ENCODE data around the gene HOXC12. TPM values are rescaled to one million over a fixed set of nuclear protein-coding genes. Genes with fewer than 3 reads are reported as not detected.

The HOXC12 gene
- total RNA-seq, 1 experiment from 2014 or later: not detected

DNA sequence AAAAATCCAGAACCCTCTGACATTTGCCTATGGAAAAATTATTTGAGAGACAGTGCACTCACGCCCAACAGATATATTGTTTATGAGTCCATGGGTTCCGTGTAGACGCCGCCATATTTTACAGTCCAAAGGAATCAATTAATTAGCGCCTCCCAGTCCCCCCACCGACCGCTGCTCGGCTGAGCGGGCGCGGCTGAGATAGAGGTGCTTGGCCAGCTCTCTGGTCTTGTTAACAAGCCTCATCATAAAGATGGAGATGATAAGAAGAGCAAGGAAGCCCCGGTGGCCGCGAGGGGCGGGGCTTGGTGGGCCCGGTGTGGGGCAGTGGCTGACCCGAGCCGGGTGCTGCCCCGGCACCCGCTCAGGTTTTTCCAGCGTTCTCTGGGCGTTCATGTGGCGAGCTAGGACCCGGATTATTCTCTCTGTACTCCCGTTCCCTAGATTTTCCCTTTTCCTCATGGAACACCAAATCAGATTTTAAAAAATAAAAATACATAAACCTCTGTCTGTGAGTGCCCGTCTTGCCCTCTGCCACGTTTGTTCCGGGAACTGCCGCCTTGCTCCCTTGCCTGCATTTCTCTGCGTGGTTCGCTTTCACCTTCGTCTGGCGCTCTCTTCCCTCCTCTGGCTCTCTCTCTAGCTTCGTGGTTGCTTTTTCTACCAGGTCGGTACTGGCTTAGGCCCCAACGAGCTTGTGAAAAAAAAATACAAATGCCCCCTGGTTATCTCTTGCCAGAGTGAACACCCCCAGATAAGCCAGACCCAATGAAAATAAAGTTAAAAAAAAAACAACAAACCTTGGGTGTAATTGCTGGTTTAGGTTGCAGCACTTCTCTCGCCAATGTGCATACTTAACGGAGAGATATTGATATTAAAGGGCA lies 9.0 kb downstream of the HOXC12 start:
- no peak overlapping the region for H3K4me3 Mint-ChIP-seq

DNA sequence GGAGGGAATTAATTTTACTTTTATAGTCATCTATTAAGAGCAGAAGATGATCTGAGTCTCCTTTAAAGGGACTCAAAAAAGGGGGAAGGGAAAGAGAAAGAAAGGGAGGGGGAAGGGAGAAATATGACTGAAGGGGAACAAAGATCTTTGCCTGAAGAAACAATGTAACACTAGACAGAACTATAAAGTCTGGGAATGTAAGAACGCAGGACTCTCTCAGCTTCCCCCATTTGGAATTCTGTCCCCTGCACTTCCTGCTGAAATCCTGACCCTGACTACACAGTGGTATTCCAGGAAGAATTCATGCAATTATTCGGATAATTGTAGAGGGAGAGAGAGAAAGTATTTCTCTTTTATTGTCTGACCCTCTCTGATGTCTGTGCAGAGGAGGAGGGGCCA lies 9.6 kb downstream of the HOXC12 start:
- no peak for ATAC-seq
- POLR2A ChIA-PET: no interaction called here
- Mint-ChIP-seq H3K36me3 (no peaks in the 10 kb centered on the region), H3K4me1 (peaks cover 23% of the 10 kb centered on the region), H3K27ac (no peak overlapping the region), H3K27me3 (ENCODE audit: low read depth) (peaks cover 100% of the 10 kb centered on the region), H3K9me3 (no peaks in the 10 kb centered on the region), H3K4me3 (no peak overlapping the region)
- CTCF ChIA-PET: no interaction called here
- DNase-seq (ENCODE audit: low spot score): no peak
- TF ChIP-seq CREM (CRISPR knock-in tag; IDR thresholded peaks at IDR 0.05) (no peak), OVOL2 (CRISPR knock-in tag; IDR thresholded peaks at IDR 0.05; ENCODE audit: borderline replicate concordance) (no peak), ZNF219 (CRISPR knock-in tag; IDR thresholded peaks at IDR 0.05; ENCODE audit: borderline replicate concordance) (no peak), SOX15 (CRISPR knock-in tag; IDR thresholded peaks at IDR 0.05) (no peak), ETV6 (CRISPR knock-in tag; IDR thresholded peaks at IDR 0.05) (no peak), ESRRA (CRISPR knock-in tag; IDR thresholded peaks at IDR 0.05; ENCODE audit: borderline replicate concordance) (no peak), MYBL2 (CRISPR knock-in tag; IDR thresholded peaks at IDR 0.05) (no peak), NFYB (CRISPR knock-in tag; conservative IDR thresholded peaks at IDR 0.05; ENCODE audit: low read depth) (no peak)
- TF ChIP-seq, protein P1, sequence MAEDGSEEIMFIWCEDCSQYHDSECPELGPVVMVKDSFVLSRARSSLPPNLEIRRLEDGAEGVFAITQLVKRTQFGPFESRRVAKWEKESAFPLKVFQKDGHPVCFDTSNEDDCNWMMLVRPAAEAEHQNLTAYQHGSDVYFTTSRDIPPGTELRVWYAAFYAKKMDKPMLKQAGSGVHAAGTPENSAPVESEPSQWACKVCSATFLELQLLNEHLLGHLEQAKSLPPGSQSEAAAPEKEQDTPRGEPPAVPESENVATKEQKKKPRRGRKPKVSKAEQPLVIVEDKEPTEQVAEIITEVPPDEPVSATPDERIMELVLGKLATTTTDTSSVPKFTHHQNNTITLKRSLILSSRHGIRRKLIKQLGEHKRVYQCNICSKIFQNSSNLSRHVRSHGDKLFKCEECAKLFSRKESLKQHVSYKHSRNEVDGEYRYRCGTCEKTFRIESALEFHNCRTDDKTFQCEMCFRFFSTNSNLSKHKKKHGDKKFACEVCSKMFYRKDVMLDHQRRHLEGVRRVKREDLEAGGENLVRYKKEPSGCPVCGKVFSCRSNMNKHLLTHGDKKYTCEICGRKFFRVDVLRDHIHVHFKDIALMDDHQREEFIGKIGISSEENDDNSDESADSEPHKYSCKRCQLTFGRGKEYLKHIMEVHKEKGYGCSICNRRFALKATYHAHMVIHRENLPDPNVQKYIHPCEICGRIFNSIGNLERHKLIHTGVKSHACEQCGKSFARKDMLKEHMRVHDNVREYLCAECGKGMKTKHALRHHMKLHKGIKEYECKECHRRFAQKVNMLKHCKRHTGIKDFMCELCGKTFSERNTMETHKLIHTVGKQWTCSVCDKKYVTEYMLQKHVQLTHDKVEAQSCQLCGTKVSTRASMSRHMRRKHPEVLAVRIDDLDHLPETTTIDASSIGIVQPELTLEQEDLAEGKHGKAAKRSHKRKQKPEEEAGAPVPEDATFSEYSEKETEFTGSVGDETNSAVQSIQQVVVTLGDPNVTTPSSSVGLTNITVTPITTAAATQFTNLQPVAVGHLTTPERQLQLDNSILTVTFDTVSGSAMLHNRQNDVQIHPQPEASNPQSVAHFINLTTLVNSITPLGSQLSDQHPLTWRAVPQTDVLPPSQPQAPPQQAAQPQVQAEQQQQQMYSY (CRISPR knock-in tag; IDR thresholded peaks at IDR 0.05): no peak
- TF ChIP-seq, protein P2, sequence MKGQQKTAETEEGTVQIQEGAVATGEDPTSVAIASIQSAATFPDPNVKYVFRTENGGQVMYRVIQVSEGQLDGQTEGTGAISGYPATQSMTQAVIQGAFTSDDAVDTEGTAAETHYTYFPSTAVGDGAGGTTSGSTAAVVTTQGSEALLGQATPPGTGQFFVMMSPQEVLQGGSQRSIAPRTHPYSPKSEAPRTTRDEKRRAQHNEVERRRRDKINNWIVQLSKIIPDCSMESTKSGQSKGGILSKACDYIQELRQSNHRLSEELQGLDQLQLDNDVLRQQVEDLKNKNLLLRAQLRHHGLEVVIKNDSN (CRISPR knock-in tag; IDR thresholded peaks at IDR 0.05): no peak
- TF ChIP-seq, protein P3, sequence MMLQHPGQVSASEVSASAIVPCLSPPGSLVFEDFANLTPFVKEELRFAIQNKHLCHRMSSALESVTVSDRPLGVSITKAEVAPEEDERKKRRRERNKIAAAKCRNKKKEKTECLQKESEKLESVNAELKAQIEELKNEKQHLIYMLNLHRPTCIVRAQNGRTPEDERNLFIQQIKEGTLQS (CRISPR knock-in tag; conservative IDR thresholded peaks at IDR 0.05): no peak
- TF ChIP-seq, protein P4, sequence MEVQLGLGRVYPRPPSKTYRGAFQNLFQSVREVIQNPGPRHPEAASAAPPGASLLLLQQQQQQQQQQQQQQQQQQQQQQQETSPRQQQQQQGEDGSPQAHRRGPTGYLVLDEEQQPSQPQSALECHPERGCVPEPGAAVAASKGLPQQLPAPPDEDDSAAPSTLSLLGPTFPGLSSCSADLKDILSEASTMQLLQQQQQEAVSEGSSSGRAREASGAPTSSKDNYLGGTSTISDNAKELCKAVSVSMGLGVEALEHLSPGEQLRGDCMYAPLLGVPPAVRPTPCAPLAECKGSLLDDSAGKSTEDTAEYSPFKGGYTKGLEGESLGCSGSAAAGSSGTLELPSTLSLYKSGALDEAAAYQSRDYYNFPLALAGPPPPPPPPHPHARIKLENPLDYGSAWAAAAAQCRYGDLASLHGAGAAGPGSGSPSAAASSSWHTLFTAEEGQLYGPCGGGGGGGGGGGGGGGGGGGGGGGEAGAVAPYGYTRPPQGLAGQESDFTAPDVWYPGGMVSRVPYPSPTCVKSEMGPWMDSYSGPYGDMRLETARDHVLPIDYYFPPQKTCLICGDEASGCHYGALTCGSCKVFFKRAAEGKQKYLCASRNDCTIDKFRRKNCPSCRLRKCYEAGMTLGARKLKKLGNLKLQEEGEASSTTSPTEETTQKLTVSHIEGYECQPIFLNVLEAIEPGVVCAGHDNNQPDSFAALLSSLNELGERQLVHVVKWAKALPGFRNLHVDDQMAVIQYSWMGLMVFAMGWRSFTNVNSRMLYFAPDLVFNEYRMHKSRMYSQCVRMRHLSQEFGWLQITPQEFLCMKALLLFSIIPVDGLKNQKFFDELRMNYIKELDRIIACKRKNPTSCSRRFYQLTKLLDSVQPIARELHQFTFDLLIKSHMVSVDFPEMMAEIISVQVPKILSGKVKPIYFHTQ (CRISPR knock-in tag; IDR thresholded peaks at IDR 0.05): no peak

More for the DNA sequence above, 9.0 kb downstream of the HOXC12 start:
- peaks cover 23% of the 10 kb centered on the region for H3K4me1 Mint-ChIP-seq
- DNase-seq (ENCODE audit: low spot score): no peak
- ChIA-PET POLR2A (no interaction called here), CTCF (interaction anchor here (1.0 to 1.5 kb wide), 3 partner anchors 11 to 206 kb away, joined by 3 to 4 read pairs (median 3); partner anchors contain the start of gene HOXC10)
- TF ChIP-seq TP53 (CRISPR knock-in tag; IDR thresholded peaks at IDR 0.05) (no peak), ZNF263 (CRISPR knock-in tag; IDR thresholded peaks at IDR 0.05; ENCODE audit: low read depth) (no peak), ZNF121 (CRISPR knock-in tag; IDR thresholded peaks at IDR 0.05) (no peak), MXD4 (CRISPR knock-in tag; IDR thresholded peaks at IDR 0.05; ENCODE audit: borderline replicate concordance) (no peak), CREB1 (CRISPR knock-in tag; IDR thresholded peaks at IDR 0.05) (no peak), NR2C2 (CRISPR knock-in tag; IDR thresholded peaks at IDR 0.05) (no peak), SOX15 (CRISPR knock-in tag; IDR thresholded peaks at IDR 0.05) (no peak), CREM (CRISPR knock-in tag; IDR thresholded peaks at IDR 0.05) (no peak), ZNF671 (CRISPR knock-in tag; IDR thresholded peaks at IDR 0.05) (no peak), NR1H2 (CRISPR knock-in tag; IDR thresholded peaks at IDR 0.05) (no peak), FOXP1 (CRISPR knock-in tag; IDR thresholded peaks at IDR 0.05; ENCODE audit: borderline replicate concordance) (no peak), FOXK1 (CRISPR knock-in tag; IDR thresholded peaks at IDR 0.05) (no peak), MLX (CRISPR knock-in tag; IDR thresholded peaks at IDR 0.05) (no peak), ELF4 (CRISPR knock-in tag; IDR thresholded peaks at IDR 0.05; ENCODE audit: low read depth) (no peak), ZNF138 (CRISPR knock-in tag; conservative IDR thresholded peaks at IDR 0.05) (no peak)
- TF ChIP-seq, protein P5, sequence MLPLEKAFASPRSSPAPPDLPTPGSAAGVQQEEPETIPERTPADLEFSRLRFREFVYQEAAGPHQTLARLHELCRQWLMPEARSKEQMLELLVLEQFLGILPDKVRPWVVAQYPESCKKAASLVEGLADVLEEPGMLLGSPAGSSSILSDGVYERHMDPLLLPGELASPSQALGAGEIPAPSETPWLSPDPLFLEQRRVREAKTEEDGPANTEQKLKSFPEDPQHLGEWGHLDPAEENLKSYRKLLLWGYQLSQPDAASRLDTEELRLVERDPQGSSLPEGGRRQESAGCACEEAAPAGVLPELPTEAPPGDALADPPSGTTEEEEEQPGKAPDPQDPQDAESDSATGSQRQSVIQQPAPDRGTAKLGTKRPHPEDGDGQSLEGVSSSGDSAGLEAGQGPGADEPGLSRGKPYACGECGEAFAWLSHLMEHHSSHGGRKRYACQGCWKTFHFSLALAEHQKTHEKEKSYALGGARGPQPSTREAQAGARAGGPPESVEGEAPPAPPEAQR (CRISPR knock-in tag; IDR thresholded peaks at IDR 0.05): no peak
- TF ChIP-seq, protein P6, sequence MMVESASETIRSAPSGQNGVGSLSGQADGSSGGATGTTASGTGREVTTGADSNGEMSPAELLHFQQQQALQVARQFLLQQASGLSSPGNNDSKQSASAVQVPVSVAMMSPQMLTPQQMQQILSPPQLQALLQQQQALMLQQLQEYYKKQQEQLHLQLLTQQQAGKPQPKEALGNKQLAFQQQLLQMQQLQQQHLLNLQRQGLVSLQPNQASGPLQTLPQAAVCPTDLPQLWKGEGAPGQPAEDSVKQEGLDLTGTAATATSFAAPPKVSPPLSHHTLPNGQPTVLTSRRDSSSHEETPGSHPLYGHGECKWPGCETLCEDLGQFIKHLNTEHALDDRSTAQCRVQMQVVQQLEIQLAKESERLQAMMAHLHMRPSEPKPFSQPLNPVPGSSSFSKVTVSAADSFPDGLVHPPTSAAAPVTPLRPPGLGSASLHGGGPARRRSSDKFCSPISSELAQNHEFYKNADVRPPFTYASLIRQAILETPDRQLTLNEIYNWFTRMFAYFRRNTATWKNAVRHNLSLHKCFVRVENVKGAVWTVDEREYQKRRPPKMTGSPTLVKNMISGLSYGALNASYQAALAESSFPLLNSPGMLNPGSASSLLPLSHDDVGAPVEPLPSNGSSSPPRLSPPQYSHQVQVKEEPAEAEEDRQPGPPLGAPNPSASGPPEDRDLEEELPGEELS (CRISPR knock-in tag; IDR thresholded peaks at IDR 0.05): no peak
- H3K9me3 Mint-ChIP-seq: no peaks in the 10 kb centered on the region
- no peak overlapping the region for H3K27ac Mint-ChIP-seq
- peaks cover 100% of the 10 kb centered on the region for H3K27me3 Mint-ChIP-seq (ENCODE audit: low read depth)
- H3K36me3 Mint-ChIP-seq: no peaks in the 10 kb centered on the region
- no peak for ATAC-seq

All from WTC11 (cell line).